Psoas muscle (tissue), 8 donors: ENCODE results near the gene PIGW. TPM values are rescaled to one million over a fixed set of nuclear protein-coding genes. Genes with fewer than 3 reads are reported as not detected.
A peak's percentile ranks its signal among the peaks of the same experiment; 100 is the strongest.

Experiments
- ATAC-seq, 4 donors: fragments of 200-7000 bp; cut with Tn5 transposase; one replicate each; pipeline ENCODE4 v1.9.1; 2020; ENCODE audit warnings: moderate library complexity in 3 of 4, mild to moderate bottlenecking in 2 of 4
- DNase-seq, 2 donors: peaks; one replicate each; pipeline ENCODE4 v3.0.0-alpha.2; 2020
- H3K27ac ChIP-seq: fragments of 200-600 bp; one replicate; pipeline ENCODE4 v1.8.0; 2022
- H3K27me3 ChIP-seq, 3 donors: fragments of 200-600 bp in 1 of 3; one replicate each; pipeline versions ENCODE4 v1.6.1 to v1.8.0; 2013 to 2022; ENCODE audit warnings: low read length in 2 of 3, mild to moderate bottlenecking in 2 of 3, moderate library complexity in 1 of 3; ENCODE audit not compliant: insufficient read depth in 3 of 3
- H3K36me3 ChIP-seq, 2 donors: fragments of 200-600 bp in 1 of 2; one replicate each; pipeline versions ENCODE4 v1.6.1 to v1.8.0; 2013 to 2022; ENCODE audit warnings: low read depth in 1 of 2, mild to moderate bottlenecking in 1 of 2, moderate library complexity in 1 of 2; ENCODE audit not compliant: insufficient read depth in 1 of 2
- H3K4me1 ChIP-seq: fragments of 200-600 bp; one replicate; pipeline ENCODE4 v1.8.0; 2022
- H3K4me3 ChIP-seq: fragments of 200-600 bp; one replicate; pipeline ENCODE4 v1.8.0; 2022; ENCODE audit warnings: mild to moderate bottlenecking
- H3K9me3 ChIP-seq: fragments of 200-600 bp; one replicate; pipeline ENCODE4 v1.8.0; 2022
- CTCF ChIP-seq: fragments of 200-600 bp; IDR thresholded peaks from one replicate; pipeline ENCODE4 v1.8.0; 2022; ENCODE audit warnings: antibody characterized with exemption
- WGBS, 3 donors: extraction: QIAGEN DNeasy Blood & Tissue Kit; methylation state at CpG; one replicate each; pipeline versions ENCODE4 v1.1.6 to v1.1.7; 2013; 5-methylcytosine and 5-hydroxymethylcytosine counted together
- intact Hi-C, 2 donors: fragments of 100-400 bp; cut with DNase I; formaldehyde crosslinking; loops; one replicate each; pipeline versions ENCODE4 v1.11.0 to v1.14.2; 2022
- long read RNA-seq, 2 donors: library from polyadenylated mRNA; unstranded; transcript quantifications; one replicate each; pipeline ENCODE4 v2.0.0, GENCODE V29; 2021
- polyA plus RNA-seq, 3 donors: library from polyadenylated mRNA; stranded (reverse); fragments of 200-250 nt; gene quantifications; one replicate each; pipeline ENCODE4 v1.2.3, GENCODE V29; 2013
- total RNA-seq, 4 donors: library from RNA; stranded (reverse); fragmentation: NEBNext Ultra II Directional in 2 of 4; extraction: Animal tissue kit (Norgen Biotek cat#: 25700) in 2 of 4; gene quantifications; one replicate each; pipeline versions ENCODE4 v1.2.1 to v1.2.4, GENCODE V29; 2021 to 2023
- donor health status: healthy with polysubstance abuse.
- donor health status: DM: no; HTN: no; CAD: no; lungs with moderate emphysema.
- donor health status: Bipolar disorder and iron deficiency.
- donor health status: healthy.
- donor health status: DM: yes; HTN: yes; CAD: no.
- donor health status: DM: no; HTN: no; CAD: no.
- donor health status: DM: no; HTN: no; CAD: no.
- donor health status: DM: yes; HTN: yes; CAD: no.

Gene PIGW, protein sequence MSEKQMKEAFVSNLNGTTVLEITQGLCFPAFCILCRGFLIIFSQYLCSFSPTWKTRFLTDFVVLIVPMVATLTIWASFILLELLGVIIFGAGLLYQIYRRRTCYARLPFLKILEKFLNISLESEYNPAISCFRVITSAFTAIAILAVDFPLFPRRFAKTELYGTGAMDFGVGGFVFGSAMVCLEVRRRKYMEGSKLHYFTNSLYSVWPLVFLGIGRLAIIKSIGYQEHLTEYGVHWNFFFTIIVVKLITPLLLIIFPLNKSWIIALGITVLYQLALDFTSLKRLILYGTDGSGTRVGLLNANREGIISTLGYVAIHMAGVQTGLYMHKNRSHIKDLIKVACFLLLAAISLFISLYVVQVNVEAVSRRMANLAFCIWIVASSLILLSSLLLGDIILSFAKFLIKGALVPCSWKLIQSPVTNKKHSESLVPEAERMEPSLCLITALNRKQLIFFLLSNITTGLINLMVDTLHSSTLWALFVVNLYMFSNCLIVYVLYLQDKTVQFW
- 10 to 100 TPM in 3 of 4 donors, 1 to 10 TPM in 1; 6.2 to 14.9 (median 10.6) TPM for total RNA-seq
- polyA plus RNA-seq, result 10 to 100 TPM in 2 of 3 donors, 1 to 10 TPM in 1; 5.5 to 18.0 (median 16.8) TPM
- long read RNA-seq, donor 1, transcript PIGW-205 (2 exons, 876 nt), result major isoform, 5 of 10 reads
- long read RNA-seq, donor 1, partial matches to known transcripts, result 0 of 10 reads
- long read RNA-seq, donor 1, other reads (novel, unspliced or antisense), result 1 of 10 reads
- long read RNA-seq, donor 2, transcript PIGW-204 (2 exons, 2,312 nt), result major isoform, 17 of 25 reads
- long read RNA-seq, donor 2, partial matches to known transcripts, result 2 of 25 reads
- long read RNA-seq, donor 2, other reads (novel, unspliced or antisense), result 0 of 25 reads

DNA sequence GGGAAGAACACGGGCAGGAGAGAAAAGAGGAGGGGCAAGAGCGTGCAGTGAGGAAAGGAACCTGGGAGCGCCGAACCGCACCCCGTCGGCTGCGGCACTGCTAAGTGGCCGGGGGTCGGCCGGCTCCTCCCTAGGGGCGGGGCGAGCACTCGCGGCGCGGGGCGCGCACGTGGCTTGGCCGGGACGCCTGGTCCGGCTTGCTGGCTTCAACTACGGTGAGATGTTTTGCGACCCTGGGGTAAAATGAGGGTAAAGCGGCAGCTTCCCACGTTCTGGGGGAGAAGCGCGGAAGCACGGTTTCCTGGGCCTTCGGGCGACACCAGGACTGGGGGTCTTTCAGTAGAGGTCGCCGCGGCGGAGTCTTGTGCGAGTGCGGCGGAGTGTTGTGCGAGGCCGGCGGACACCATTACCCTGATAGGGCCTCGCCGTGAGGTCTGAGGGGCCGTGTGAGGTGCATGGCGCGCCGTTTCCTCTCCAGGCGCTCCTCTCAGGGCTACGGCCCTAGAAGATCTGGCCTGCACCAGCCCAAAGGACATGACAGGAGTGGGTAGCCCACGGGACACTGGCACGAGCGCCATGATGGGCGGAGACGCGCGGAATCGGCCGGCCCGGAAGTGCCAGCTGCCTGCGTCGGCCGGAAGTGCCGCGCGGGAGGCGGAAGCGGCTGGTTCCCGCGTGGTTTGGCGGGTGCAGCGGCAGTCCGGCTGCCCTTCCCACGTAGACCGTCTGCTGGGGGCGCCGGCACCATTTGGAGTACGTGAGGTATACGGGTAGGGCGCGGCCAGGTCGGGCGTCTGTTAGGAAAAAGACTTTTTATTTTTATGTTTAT lies at the start of gene PIGW, which contains the start of gene MYO19:
TSS of gene PIGW (plus strand) at position 148 of the 829 bp plus-strand sequence. CDS start 2,115 bp downstream, outside the sequence.
TSS of gene MYO19 (minus strand) at position 29 of the 829 bp plus-strand sequence. CDS start 2,330 bp downstream, outside the sequence.
- 0% methylated on average over 76 to 83 of the region's 83 CpGs for WGBS, 3 donors
- Histone ChIP-seq H3K4me1 (peaks cover 8% of the 10 kb centered on the region), H3K4me3 (peak within 1 kb of the TSS; percentile 92), H3K27me3 (no peaks in the 10 kb centered on the region), H3K36me3 (peaks cover 9 to 65% of the 10 kb centered on the region in 2 donors), H3K27ac (peak within 1 kb of the TSS; percentile 100), H3K9me3 (no peaks in the 10 kb centered on the region)
- TF ChIP-seq CTCF, result peak; percentile 14
- intact Hi-C loops, result loop anchor here (5.0 to 10.0 kb wide), 3 partner anchors 53 to 410 kb away; partner anchors contain the start of genes AATF (in 1 of the 2) and MRM1 (in 1 of the 2)
- DNase-seq (peak; percentile 92 to 95), ATAC-seq (peak; percentile 91 to 94 (median 94))

GRCh38 chr17:36485027-36485426 lies 49.8 kb upstream of the PIGW start:
- H3K27ac ChIP-seq, result no peak overlapping the region
- 88 to 93% (median 88%) methylated on average over 8 of the region's 8 CpGs for WGBS, 3 donors
- DNase-seq (no peak), ATAC-seq (no peak)
- no peaks in the 10 kb centered on the region for H3K9me3 ChIP-seq
- H3K4me3 ChIP-seq, result no peak overlapping the region
- intact Hi-C loops, result loop anchor here in 1 of 2 donors (2.0 to 5.0 kb wide), 2 partner anchors 107 to 516 kb away; partner anchors contain the start of gene DHRS11
- no peak for TF ChIP-seq CTCF
- H3K36me3 ChIP-seq, result no peaks in the 10 kb centered on the region
- H3K4me1 ChIP-seq, result peaks cover 17% of the 10 kb centered on the region
- peaks cover 0 to 10% (median 0%) of the 10 kb centered on the region in 3 donors for H3K27me3 ChIP-seq

DNA sequence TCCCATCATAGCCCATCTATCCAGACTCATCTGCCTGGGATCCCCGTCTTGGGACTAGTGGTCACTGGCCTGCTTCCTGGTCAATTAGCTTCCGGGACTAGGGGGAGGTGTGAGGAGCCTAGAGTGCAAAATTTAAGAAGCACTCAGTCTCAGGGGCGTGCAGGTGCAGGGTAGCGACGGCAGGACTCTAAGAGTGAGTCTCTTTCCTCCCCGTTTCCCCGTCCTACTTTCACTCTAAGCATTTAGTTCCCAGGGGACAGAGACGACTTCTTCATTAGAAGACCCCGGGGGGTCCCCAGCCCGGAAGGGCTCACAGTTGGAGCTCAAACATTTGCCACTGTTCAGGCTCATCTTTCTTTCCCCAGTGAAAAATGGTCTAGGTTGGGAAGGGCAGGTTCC lies 49.0 kb upstream of the PIGW start:
- Histone ChIP-seq H3K27ac (peak overlapping the region; percentile 83), H3K9me3 (no peaks in the 10 kb centered on the region), H3K4me3 (peak overlapping the region; percentile 99), H3K27me3 (peaks cover 0 to 7% (median 0%) of the 10 kb centered on the region in 3 donors), H3K36me3 (no peaks in the 10 kb centered on the region), H3K4me1 (peaks cover 17% of the 10 kb centered on the region)
- intact Hi-C loops, result loop anchor here in 1 of 2 donors (2.0 to 5.0 kb wide), 2 partner anchors 106 to 517 kb away; partner anchors contain the start of gene DHRS11
- no peak for DNase-seq
- WGBS, 3 donors, result 18 to 25% (median 24%) methylated on average over 10 of the region's 10 CpGs
- no peak for ATAC-seq
- no peak for TF ChIP-seq CTCF
